GM18520 (cell line): ENCODE results near the gene DSG4.
A peak's percentile ranks its signal among the peaks of the same experiment; 100 is the strongest.
"Not testable (repeated sequence)": the region's sequence is repeated elsewhere in the genome, so short reads cannot be mapped to it uniquely, and the experiment has no call there.

Experiments
- ATAC-seq: cut with Tn5 transposase; IDR thresholded peaks from one replicate; pipeline ENCODE4 v1.9.1; 2021; ENCODE audit not compliant: unreplicated experiment

DSG4 gene

GRCh38 chr18:31376477-31376876, at the start of gene DSG4:
DSG4 (plus strand) TSS chr18:31376777; CDS start chr18:31376912, 135 bp downstream.
- ATAC-seq = no peak

- ATAC-seq = no peak
These were observed 46.7 kb upstream of the DSG4 start for GRCh38 chr18:31329787-31330438.

- ATAC-seq = no peak
These were observed 33.1 kb upstream of the DSG4 start for GRCh38 chr18:31343454-31343853.

GRCh38 chr18:31353336-31353735, 23.2 kb upstream of the DSG4 start:
- not testable (repeated sequence) for ATAC-seq

GRCh38 chr18:31354990-31355389, 21.6 kb upstream of the DSG4 start:
- ATAC-seq = no peak

- peak; percentile 52 for ATAC-seq
These were observed 20.6 kb upstream of the DSG4 start for GRCh38 chr18:31356025-31356424.

GRCh38 chr18:31364190-31364589, 12.4 kb upstream of the DSG4 start:
- no peak for ATAC-seq

- no peak for ATAC-seq
These were observed 7.1 kb upstream of the DSG4 start for GRCh38 chr18:31369478-31369877.

- ATAC-seq = no peak
These were observed 4.6 kb upstream of the DSG4 start for GRCh38 chr18:31371989-31372388.

GRCh38 chr18:31373641-31374040, 2.9 kb upstream of the DSG4 start:
- ATAC-seq = no peak

GRCh38 chr18:31380912-31381311, 4.3 kb downstream of the DSG4 start:
- ATAC-seq = no peak

- no peak for ATAC-seq
These were observed 5.5 kb downstream of the DSG4 start for GRCh38 chr18:31382107-31382506.

GRCh38 chr18:31386741-31387140, 10.2 kb downstream of the DSG4 start:
- ATAC-seq = no peak

GRCh38 chr18:31393286-31393685, 16.7 kb downstream of the DSG4 start:
- no peak for ATAC-seq

- ATAC-seq = no peak
These were observed 20.4 kb downstream of the DSG4 start for GRCh38 chr18:31396796-31397612.

- ATAC-seq = no peak
These were observed 21.6 kb downstream of the DSG4 start for GRCh38 chr18:31398191-31398590.

GRCh38 chr18:31399306-31400032, 22.9 kb downstream of the DSG4 start:
- ATAC-seq = no peak

- ATAC-seq = no peak
These were observed 24.8 kb downstream of the DSG4 start for GRCh38 chr18:31401156-31402025.

- ATAC-seq = no peak
These were observed 25.4 kb downstream of the DSG4 start for GRCh38 chr18:31402026-31402373.

GRCh38 chr18:31403409-31403808, 26.8 kb downstream of the DSG4 start:
- no peak for ATAC-seq

GRCh38 chr18:31407649-31408048, 31.1 kb downstream of the DSG4 start:
- no peak for ATAC-seq
